Activated CD8-positive, alpha-beta memory T cell treated with anti-CD3 and anti-CD28 coated beads for 24 hours (primary cell): ENCODE measurements around the gene LSS.
"Not testable (repeated sequence)": the region's sequence is repeated elsewhere in the genome, so short reads cannot be mapped to it uniquely, and the experiment has no call there.

Source experiments
- DNase-seq: peaks from one replicate; pipeline ENCODE4 v3.0.0-alpha.2; 2020

The LSS gene

GRCh38 chr21:46151261-46151988 is 77.1 kb downstream of the LSS start:
- DNase-seq = no peak

GRCh38 chr21:46150491-46151121 is 78.0 kb downstream of the LSS start:
- DNase-seq = no peak

DNA sequence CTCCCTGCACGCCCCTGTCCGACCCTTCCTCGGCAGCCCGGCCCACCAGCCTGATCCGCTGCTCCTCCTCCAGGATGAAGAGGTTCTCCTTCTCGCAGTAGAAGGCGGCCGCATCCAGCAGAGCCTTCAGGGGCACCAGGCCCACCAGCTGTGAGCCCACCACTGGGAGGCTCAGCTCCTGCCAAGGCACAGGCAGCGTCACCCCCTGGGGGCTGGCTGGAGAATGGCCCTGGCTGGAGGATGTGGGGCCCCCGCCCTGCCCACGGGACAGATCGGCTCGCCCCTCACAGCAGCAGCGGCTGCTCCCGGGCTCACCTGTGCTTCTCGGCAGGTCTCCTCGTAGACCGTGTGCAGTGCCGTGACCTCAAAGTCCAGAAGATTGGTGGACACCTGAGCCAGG is 78.5 kb downstream of the LSS start:
- no peak for DNase-seq

DNA sequence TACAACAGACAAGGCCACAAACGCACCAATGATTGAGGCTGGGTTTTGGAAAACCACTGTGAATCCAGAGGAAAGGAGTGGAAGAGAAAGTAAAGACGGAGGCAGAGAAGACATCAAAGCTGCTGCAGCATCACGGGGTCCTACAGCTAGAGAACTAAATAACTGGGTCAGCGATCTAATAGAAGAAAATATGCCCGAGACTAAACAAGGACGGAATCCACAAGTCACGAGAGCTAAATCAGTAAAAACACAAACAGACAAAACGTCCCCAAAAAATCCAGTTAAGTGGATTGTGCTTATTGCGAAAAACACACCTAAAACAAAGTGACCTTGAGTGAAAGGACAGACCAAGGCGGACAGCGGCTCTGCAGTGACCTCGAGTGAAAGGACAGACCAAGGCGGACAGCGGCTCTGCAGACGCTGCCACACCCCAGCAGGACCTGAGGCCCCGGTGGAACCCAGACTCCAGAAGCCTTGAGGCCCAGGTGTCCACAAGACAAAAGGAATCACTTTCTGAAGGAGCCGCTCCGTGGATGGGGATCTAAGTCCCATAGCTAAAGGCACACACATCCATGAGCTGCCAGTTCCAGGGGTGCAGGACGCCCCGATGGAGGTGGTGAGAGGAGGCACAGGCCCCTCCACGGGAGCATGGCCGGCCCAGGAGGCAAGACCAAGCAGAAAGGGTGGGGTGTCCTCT is 79.2 kb downstream of the LSS start:
- DNase-seq = no peak

- no peak for DNase-seq
These were observed 80.5 kb downstream of the LSS start for GRCh38 chr21:46148106-46148505.

- peak; percentile 72 for DNase-seq
These were observed 81.1 kb downstream of the LSS start for GRCh38 chr21:46147429-46147828.

GRCh38 chr21:46146856-46147255 is 81.7 kb downstream of the LSS start:
- no peak for DNase-seq

- DNase-seq = no peak
These were observed 82.5 kb downstream of the LSS start for GRCh38 chr21:46145840-46146691.

DNA sequence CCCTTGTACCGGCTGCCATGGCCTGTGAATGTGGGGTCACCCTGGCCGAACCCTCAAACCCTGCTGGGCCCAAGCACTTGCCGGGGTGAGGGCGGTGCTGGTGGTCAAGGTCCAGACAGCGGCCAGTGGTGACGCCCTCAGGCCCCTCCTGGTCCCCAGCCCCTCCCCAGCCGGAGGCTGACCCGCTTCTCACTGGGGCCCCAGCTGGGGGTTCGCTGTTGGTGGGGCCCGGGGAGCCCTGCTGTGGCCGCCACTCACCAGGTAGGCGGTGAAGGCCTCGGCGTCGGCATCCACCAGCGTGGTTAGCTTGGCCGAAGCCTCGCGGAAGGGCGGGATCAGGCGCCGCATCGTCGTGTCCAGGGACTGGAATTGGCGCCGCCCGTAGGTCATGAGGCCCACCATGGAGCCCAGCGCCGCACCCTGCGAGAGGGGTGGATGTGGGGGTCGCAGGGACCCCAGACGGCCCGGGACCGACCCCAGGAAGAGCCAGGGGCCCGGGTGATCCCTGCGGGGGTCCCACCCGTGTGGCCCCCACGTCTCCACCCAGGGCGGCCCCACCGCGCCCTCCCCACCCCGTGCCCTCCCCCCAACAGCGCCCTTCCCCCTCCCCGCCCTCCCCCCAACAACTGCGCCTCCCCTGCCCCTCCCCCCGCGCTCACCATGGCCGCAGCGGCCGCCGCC is 83.3 kb downstream of the LSS start:
- no peak for DNase-seq

DNA sequence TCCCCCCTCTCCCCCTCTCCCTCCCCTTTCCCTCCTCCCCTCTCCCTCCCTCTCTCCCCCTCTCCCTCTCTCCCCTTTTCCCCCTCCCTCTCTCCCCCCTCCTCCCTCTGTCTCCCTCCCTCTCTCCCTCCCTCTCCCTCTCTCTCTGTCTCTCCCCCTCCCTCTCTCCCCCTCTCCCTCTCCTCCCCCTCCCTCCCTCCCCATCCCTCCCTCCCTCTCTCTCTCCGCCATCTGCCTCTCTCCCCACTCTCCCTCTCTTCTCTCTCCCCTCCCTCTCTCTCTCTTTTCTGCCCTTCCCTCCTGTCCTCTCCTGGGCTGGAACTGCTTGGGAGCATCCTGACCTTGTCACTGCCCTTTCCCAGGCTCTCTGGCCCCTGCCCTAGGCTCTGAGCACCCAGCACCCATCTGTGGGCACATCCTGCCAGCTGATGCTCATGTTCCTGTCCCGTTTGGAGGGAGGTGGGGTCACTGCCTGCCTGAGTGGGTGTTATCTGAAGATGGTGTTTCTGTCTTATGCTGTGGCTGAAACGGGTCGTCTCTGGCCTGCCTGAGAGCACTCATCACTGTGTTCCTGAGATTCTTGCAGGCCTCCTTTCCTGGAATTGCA is 84.0 kb downstream of the LSS start:
- DNase-seq = no peak

GRCh38 chr21:46142582-46143473 is 85.7 kb downstream of the LSS start:
- no peak for DNase-seq

DNA sequence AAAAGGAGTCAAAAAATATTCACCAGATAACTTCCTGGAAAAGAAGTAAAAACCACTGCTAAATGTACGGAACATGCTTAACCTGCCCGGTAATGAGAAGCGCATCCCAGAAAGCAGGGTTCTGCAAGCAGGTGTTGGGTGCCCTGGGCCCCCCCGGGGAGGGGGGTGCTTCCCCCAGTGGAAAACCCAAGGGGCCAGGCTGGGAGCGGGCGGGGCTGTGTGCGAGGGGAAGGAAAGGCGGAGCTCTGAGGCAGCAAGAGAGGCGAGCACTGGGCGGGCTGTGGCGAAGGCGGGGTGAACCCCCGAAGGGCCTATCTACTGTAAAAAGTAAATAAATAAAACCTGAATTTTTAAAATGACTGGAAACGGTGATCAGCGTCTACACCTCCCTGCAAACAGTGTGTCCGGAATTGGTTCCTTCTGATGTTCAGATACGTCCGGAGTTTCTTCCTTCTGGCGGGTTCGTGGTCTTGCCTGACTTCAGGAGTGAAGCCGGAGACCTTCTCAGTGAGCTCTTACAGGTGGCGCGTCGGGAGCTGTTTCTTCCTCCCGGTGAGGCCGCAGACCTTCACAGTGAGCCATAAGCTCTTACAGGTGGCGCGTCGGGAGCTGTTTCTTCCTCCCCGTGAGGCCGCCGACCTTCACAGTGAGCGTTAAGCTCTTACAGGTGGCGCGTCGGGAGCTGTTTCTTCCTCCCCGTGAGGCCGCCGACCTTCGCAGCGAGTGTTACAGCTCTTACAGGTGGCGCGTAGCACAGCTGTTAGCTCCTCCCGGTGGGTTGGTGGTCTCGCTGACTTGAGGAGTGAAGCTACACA is 86.6 kb downstream of the LSS start:
- no peak for DNase-seq

- not testable (repeated sequence) for DNase-seq
These were observed 88.1 kb downstream of the LSS start for GRCh38 chr21:46140352-46141003.

DNA sequence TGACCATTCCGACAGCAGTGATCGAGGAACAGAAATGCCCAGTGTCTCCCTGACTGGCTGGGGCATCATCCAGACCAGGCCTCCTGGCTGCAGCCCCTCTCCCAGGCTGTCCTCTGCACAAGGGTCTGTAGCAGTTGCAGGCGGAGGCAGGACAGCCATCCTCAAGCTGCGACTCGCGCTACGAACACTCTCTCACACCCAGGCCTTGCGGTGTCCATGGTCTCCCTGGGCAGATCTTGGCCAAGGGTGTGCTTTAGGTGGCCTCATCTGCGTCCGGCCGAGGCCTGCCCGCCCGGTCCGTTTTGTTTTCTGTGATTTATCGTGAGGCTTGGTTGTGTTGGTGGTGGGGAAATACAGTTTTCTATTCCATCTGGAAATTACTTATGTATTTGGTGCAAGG is 88.9 kb downstream of the LSS start:
- DNase-seq = no peak

GRCh38 chr21:46138383-46138970 is 90.1 kb downstream of the LSS start:
- no peak for DNase-seq
